ENCODE measurements around the gene SPDYE2.
"Not testable (repeated sequence)": the region's sequence is repeated elsewhere in the genome, so short reads cannot be mapped to it uniquely, and the experiment has no call there.

DNA sequence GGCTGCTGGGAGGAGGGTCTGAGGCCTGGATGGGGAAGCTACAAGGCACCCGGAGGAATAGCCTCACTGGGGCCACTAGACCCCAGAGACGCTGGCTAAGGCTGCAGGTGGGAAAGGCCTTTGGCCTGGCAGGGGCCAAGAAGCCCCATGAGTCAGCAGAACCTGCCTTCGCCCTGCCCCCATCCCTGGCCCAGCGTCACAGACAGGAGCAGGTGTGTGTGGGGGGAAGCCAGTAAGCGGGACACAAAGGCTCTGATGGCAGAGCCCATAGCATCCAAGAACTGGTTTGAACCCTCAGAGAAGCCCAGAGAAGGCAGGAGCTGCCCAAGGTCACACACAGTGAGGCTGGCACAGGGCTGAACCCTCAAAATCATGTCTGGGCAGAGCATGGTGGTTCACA is 55.8 kb downstream of the SPDYE2 start:
- TF ChIP-seq CTCF, POLR2A, POLR2AphosphoS5, EP300 (IDR thresholded peaks at IDR 0.05): not testable (repeated sequence)
